ENCODE measurements around the gene ECEL1.

ECEL1 gene

DNA sequence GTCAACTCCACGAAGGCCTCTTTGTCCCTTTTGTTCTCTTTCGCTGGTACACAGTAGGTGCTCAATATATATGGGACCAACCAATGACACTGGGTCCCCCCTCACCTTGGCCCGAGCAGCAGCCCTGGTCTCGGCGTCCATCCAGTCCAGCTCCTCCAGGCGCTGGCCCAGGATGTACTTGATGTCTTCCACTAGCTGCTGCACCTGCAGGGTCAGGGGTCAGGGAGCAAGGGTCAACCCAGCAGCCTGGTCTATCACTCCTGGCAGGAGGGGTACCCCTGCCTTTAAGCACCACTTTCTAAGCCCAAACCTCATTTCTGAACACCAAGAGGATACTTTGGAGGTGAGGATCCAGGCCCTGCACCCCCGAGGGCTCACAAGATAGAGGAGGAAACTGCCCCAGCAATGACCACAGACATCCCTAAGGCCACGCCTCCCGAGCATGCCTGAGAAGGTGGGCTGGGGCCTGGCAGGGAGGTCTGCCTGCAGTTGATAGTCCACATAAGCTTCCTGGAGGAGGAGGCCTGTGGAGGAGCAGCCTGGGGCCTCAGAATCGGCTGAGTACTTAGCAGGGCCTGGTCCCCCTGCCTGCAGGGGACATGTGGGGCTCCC is 4.2 kb downstream of the ECEL1 start:
- no peak for DNase-seq

DNA sequence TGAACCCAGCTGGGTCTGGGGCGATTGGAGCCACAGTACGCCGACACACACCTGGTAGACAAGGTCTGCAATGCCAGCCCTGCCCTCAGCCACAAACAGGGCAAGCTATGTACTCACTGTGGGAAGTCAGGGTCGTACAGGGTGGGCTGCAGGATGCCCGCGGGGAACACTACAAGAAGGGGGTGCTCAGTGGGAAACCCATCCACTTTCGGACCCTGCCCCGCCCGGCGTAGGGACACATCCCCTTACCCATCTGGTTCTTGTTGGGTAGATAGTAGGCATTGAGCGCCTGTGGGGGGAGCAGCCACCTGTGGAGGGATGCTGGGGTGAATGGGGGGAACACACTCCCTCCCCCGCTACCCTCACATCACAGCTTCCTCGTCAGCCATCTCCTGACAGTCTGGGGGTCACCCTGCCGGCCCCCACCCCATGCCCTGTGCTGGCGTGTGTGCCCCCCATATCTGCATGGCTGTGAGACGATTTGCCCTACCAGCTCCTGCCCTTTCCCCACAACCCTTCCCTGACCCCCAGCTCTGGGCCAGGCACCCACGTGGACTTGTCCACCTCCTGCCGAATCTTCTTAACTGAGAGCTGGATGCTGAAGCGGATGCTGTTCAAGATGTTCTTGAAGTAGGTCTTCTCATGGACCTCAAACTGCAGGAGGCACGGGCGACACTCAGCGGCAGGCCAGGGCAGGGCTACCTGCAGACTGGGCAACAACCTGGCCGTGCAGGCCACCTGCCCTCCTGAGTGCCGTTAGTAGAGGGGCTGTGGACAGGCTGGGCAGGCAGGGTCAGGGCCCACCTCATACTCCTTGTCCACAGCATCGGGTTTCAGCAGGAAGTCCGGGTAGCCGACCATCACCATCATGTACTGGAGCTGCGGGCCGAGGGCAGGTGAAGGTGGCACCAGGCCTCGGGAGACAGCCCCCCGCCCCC is 5.1 kb downstream of the ECEL1 start:
- no peak for DNase-seq

DNA sequence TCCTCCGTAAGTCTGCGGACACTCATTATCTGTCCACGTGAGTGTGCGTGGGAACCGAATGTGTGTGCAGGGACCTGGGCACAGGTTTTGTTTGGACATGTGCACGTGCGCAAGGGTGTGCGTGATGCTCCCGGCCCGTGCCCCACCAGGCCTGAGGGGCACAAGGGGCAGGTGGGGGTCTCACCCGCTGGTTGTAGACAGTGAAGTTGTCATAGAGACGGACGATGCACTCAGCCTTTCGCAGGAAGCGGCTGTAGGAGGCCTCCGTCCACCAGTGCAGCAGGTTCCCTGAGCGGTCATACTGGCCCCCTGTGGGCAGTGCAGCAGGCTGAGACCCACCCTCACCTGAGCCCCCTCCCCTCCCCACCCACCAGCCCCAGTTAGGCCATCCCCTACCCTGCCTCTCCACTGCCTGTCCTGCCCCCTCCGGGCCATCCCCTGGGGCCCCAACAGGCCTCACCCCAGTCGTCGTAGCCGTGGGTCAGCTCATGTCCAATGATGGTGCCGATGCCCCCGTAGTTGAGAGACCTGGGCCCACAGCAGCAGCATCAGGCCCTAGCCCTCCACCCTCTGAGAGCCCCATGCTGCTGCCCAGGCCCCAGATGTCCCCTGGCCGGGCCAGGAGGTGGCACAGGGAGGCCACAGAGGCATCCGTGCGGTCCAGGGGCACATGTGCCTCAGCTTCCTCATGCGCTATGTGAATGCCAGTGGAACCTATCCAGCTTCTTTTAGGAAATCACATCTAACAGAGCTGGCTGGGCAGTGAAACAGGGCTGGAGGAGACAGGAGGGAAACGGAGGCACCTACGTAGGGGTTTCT is 6.1 kb downstream of the ECEL1 start:
- no peak for DNase-seq

DNA sequence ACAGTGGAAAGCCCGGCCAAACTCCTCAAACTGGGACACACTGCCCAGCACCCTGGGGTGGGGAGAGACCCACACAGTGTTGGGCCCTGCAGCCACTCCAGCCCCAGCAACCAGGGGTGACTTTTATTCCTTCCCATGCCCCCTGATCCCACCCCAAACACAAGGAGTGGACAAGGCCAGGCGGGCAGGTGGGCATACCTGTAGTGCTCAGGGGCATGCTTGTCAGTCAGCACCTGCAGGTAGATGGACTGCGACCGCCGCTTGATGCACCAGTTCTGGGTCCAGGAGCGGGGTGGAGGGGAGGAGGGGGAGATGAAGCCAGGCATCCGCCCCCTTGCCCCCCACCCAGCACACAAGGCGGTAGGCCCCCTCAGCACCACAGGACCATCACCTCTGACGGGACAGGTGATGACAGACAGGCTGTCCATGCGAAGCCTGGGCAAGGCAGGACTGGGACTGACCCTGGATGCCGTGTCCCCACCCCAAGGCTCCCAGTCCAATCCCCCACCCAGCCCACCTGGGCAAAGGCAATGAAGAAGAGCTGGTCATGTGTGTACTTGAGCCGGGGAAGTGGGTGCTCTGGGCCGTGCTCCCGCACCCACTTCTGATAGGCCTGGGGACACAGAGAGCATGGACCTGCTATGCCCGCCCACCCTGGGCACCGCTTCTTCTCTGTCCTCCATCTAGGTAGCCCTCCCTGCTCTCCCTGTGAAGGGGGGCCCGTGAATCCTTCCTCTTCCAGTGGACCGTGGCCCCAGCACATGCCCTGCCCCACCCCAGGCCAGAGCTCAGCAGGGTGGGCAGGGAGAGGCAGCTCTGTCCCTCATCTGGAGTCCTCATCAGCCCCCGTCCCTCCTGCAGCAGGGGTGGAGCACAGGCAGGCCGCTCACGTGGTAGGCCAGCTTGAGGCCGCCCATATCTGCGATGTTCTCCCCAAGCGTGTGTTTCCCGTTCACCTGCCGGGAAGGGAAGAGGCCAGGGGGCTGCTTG is 7.1 kb downstream of the ECEL1 start:
- no peak for DNase-seq

DNA sequence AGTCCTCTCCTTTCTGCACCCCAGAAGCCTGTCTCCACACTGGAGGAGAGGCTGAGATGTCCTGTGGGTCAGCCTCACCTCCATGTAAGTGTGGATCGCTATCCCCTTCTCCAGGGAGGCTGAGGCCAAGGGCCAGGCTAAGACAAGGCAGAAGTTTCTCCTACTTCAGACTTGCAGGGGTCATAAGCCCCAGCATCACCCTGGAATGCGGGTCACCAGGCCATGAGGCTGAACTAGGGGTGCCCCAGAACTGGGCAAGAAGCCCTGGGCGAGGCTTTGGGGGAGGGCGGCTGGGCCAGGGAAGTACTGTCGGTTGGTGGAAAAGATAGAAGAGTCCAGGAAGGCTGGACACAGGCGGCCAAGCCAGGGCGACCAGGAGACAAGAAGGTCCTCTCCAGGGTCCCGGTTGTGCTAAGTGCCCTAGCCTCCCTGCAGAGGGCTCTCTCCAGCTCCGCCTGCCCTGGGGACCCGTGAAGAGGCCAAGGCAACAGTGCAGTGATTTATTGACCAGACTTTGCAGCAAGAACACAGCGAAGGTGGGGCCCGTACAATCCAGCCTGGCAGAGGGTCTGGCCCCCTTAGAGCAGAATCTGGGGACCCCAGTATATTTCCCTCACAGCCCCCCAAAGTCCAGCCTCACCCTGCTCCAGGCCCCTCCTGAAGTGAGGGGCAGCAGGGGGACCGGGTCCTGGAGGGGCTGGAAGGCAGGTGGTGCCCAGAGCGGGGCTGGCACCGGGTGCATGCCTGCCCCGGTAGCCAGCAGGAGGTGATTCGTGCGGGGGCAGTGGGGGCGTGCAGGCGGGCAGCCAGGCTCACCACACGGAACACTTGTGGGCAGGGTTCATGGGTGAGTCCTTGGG is 8.1 kb downstream of the ECEL1 start:
- DNase-seq, result no peak

DNA sequence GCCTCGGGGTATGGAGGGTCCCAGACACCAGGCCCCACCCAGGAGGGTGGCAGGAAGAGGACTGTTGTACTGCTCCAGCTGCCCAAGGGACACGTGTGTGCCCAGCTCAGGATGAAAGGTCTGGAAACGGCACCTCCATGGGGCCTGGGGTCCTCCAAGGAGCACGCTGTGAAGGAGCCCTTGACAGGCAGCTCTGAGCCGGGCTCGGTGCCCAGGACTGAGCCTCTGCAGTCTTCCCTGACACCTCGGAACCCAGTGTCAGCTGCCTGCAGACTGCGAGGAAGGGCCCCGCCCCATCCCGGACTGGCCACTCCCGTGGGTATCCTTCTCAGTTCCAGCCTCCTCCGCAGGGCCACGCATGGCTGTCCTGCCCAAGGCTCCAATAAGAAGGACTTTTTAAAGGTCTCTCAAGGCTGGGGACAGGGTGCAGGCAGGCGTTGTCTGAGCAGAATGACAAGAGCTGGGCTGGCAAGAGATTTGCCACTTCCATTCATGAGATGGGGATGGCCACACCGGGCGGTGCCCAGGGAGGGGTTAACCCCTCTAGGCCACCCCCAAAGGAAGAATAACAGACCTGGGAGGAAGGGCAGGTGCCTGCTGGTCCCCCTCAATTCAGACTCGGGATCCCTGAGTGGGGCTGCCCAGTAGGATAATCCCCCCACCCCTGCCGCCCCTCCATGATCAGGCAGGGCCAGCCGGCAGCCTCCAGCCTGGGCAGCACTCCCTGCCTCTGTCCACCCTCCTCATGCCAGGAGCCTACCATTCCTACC is 8.9 kb downstream of the ECEL1 start:
- DNase-seq, result no peak

DNA sequence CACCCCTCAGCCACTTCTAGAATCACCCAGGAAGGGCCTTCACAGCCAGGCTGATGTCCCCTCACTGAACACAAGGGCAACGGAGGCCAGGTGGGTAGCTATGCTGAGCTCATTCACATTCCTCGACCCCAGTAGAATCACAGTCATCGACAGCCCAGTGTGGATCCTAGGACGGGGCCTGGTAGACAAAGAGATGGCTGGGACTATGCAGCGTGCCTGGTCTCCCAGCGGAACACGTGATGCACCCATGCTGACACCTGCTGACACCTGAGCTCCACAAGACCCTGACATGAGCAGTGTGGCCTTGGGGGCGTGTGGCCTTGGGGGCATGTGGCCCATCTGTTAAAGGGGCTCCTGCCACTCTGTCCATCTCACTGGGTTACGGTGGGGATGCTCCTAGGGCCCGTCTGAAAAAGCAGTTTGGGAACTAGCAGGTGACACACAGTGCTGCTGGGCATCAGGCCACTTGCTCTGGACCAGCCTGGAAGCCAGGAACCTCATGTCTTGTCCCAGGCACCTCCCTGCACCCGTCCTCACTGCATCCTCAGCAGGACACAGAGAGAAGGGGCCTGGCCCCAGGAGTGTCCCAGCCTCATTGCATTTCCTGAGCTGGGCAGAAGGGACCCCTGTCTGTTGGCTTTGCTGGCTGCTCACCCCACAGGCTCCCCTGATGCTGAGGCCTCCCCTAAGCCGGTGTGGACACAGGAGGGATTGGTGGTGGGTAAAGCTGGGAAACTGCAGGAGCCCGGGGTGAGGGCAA is 9.7 kb downstream of the ECEL1 start:
- no peak for DNase-seq

DNA sequence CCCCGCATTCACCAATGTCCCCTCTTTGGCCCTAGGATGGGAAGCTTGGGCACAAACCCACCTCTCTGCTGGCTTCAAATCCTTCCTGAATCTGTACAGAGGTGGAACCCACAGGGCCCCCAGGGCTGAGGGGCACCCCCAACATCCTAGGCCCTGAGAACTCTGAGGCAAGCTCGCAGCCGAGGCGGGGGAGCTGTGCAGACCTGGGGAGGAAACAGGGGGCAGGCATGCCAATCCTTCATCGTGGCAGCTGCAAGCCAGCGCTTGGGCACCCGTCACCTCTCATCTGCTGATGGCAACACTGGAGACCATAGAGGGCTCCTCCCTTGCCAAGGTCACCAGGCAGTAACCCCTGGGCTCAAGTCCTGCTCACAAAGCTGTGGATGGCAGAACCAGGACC is 10.8 kb downstream of the ECEL1 start:
- no peak for DNase-seq

DNA sequence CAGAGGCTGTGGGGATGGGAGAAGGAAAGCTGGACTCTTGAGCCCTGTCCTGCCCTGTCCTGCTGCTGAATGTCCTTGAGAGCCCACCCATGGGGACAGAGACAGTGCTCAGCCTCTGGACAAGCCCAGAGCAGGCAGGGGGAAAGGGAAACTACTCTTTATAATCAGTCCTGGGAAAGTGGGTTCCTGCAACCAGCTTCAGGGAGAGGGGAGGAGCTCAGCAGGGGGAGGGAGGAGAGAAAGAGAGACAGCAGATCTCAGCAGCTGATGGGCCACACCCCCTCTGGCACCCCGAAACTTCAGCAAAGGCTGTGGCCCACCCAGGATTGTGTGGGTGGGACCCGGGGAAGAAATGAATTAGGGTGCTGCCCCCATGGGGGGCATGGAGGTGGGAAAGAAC is 11.6 kb downstream of the ECEL1 start:
- no peak for DNase-seq

DNA sequence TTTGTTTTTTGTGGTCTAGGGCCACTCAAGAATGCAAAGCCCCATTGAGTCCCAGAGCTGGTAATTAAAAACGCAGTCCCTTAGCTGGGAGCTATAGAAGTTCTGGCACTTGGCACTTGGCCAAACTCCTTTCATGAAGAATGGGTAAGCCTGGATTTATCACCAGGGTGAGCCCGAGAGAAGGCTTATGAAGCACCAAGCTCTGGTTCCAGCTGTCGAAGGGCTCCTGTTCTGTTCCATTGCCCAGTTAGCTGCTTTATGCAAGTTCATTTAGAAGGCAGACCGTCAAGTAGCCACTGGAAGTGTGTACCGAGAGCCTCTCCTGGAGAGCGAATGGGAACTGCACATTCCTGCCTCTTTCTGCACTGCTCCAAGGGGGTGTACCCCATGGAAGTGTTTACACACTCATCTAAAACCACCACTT is 14.2 kb downstream of the ECEL1 start:
- DNase-seq, result no peak

DNA sequence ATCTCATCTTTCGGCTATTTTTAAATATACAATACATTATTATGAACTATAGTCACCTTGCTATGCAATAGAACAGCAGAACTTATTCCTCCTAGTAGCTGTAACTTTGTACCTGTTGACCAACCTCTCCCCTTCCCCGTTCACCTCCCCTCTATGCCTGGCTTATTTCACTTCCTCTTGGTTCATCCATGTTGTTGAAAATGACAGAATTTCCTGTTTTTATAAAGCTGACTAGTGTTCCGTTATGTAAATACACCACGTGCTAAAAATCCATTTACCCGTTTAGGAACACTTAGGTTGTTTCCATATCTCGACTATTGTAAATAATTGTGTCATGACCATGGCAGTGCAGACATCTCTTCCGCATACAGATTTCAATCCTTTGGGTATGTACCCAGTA is 21.4 kb downstream of the ECEL1 start:
- DNase-seq, result no peak

DNA sequence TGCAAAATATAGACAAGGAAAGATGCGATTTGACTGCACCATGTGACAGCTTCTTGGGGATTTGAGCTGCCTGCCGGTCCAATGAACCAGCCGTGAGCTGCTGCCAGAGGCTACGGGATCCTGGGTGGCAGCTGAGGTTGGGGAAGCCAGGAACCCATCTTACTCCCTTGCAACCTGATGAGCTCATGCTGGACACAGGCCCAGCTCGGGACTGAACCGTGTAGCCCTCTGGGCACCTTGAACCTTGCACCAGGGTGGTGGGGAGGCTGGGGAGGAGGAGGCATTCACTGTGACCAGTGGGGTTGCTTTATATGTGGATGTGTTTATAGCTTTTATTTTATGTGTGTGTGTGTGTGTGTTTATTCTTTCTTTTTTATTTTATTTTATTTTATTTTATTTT is 22.6 kb downstream of the ECEL1 start:
- no peak for DNase-seq

DNA sequence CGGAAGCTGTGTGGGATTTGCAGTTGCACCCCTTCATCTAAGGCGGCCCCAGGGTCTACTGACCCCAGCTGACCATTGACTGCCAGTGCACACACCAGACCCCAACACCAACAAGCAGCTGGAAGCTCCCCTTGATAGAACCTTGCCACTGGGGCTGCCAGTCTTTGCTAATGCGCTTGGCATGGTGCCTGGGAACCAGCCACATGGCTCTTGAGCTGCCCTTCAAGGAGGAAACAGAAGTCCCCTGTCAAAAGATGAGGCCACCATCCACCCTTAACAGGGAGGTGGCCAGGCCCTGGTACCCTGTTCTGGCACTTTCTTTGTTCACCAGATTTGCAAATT is 23.1 kb downstream of the ECEL1 start:
- DNase-seq, result no peak

DNA sequence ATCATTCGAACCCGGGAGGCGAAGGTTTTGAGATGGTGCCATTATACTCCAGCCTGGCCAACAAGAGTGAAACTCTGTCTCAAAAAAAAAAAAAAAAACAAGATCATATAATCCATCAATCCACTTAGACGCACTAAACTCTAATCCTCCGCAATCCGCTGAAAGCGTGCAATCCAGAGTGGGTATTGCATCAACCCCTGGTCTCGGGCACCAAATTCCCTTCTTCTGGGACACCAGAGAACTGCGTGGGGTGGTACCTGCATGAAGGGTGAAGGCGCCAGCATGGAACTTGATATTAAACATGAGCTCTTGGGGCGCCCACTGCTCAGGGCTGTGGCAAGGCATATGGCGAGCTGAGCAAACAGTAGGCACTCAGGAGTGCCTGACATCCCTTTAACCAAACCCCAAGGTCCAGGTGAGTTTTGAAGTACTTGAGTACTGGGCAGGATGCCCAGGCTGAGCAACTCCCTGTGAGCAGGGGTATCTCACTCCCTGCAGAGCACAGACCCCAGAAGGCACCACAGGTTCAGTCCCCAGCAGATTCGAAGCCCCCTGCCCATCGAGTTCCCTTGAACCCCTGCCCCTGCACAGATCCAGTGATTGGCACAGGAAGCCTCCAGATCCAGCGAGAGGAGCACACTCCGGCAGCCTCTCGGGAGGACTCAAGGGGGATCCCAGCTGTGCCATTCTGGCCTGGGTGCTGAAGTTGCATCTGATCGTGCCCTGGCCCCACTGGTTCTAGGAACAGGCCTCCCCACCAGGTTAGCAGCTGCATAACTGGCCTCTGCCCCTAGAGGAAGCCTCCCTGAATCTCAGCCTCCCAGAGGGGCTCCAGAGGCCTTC is 23.7 kb downstream of the ECEL1 start:
- no peak for DNase-seq

DNA sequence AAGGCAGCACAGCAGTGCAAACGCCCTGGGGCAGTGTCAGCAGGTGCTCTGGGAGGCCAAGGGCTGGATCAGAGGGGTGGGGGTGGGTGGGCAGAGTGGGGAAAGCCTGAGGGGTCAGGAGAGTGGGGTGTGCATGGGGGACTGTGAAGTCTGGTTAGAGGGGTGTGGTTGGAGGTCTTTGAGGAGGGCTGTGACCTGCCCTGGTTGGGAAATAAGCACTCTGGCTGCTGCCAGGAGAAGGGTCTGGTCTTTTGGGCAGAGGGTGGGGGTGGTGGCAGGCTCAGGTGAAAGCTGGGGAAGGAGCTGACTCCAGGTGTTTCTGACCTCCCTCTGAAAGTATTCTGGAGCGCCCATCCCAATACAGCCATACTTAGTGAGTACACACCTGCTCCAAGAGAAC is 27.5 kb downstream of the ECEL1 start:
- no peak for DNase-seq

DNA sequence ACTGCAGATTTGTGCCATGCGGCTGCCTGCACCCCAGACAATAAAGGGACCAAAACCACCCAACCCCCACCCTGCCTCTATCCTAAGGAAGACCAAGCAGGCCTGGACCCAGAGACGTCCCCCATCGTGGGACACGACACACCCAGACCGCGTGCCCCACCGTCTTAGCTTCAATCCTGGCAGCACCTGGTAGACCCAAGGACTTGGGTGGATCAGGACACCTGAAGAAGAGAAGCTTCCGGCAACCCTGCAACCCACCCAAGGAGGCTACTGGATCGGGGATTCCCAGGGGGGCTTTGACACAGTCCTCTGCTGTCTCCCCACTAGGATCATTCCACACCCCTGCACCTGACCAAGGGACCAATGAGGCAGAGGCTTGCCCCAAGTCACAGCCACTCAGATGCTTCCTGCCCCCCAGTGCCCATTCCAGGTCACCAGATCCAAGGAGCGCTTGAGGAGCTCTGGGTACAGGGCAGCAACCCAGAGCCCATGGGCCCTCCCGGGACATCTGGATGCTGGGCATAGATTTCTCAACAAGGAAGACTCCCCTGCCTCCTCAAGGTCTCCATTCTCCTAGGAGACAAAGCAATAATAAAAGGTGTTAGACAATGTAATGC is 28.1 kb downstream of the ECEL1 start:
- no peak for DNase-seq

DNA sequence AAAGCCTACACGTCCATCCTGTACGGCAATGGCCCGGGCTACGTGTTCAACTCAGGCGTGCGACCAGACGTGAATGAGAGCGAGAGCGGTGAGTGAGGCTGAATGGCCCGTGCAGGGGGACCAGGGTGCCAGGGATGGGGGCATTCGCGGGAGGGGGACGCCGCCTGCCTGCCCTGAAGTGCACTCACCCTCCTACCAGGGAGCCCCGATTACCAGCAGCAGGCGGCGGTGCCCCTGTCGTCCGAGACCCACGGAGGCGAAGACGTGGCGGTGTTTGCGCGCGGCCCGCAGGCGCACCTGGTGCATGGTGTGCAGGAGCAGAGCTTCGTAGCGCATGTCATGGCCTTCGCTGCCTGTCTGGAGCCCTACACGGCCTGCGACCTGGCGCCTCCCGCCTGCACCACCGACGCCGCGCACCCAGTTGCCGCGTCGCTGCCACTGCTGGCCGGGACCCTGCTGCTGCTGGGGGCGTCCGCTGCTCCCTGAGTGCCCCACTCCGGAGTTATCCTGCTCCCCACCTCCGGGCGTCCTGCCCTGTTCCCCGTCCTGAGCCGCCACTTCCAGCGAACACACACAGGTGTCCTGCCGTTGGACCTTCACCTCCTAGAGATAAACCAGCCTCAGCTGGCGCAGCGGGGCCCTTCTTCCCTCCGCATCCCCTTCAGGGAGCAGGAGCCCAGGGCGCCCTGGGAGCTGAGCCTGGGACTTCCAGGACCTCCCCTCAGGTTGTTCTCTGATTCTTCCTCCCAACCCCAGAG is 28.8 kb downstream of the ECEL1 start:
- DNase-seq, result no peak
